Thoracic aorta (tissue), 2 donors: Measurements from ENCODE around the gene PADI3. TPM values are rescaled to one million over a fixed set of nuclear protein-coding genes. Genes with fewer than 3 reads are reported as not detected.

Experiments used
- ATAC-seq: fragments of 150-250 bp; one replicate; pipeline ENCODE4 v1.8.0; 2017; ENCODE audit warnings: low read depth; ENCODE audit not compliant: insufficient number of reproducible peaks, low FRiP score
- DNase-seq: peaks from one replicate; pipeline ENCODE4 v3.0.0-alpha.2; 2020; ENCODE audit warnings: low spot score
- H3K27ac ChIP-seq, 2 donors: fragments of 200-600 bp; sonication (generic); 1 replicate in 1 of 2; 2 replicates in 1 of 2; pipeline ENCODE4 v1.5.1; 2016; ENCODE audit warnings: mild to moderate bottlenecking in 2 of 2, moderate library complexity in 2 of 2
- H3K27me3 ChIP-seq: fragments of 200-600 bp; sonication (generic); replicated peaks from 2 replicates; pipeline ENCODE4 v1.6.0; 2016; ENCODE audit warnings: mild to moderate bottlenecking; ENCODE audit not compliant: insufficient read depth
- H3K36me3 ChIP-seq: fragments of 200-600 bp; sonication (generic); one replicate; pipeline ENCODE4 v1.5.1; 2016
- H3K4me1 ChIP-seq, 2 donors: fragments of 200-600 bp; sonication (generic); 1 replicate in 1 of 2; 2 replicates in 1 of 2; pipeline versions ENCODE4 v1.5.1 to v1.6.0; 2016; ENCODE audit warnings: low read depth in 2 of 2, mild to moderate bottlenecking in 1 of 2; ENCODE audit not compliant: control insufficient read depth in 1 of 2
- H3K4me3 ChIP-seq: fragments of 200-600 bp; sonication (generic); 2 replicates; pipeline ENCODE4 v1.5.1; 2016; ENCODE audit warnings: mild to moderate bottlenecking
- H3K9me3 ChIP-seq: fragments of 200-600 bp; sonication (generic); 2 replicates; pipeline ENCODE4 v1.5.1; 2016
- CTCF ChIP-seq: fragments of 200-600 bp; sonication (generic); IDR thresholded peaks from one replicate; pipeline ENCODE4 v1.5.1; 2019; ENCODE audit warnings: antibody characterized with exemption
- total RNA-seq, 2 donors: library from RNA; depleted of rRNA; stranded (reverse); fragments of >200 nt; gene quantifications; one replicate each; pipeline versions ENCODE4 v1.1.0 to v1.2.3, GENCODE V29; 2016

Gene PADI3, protein sequence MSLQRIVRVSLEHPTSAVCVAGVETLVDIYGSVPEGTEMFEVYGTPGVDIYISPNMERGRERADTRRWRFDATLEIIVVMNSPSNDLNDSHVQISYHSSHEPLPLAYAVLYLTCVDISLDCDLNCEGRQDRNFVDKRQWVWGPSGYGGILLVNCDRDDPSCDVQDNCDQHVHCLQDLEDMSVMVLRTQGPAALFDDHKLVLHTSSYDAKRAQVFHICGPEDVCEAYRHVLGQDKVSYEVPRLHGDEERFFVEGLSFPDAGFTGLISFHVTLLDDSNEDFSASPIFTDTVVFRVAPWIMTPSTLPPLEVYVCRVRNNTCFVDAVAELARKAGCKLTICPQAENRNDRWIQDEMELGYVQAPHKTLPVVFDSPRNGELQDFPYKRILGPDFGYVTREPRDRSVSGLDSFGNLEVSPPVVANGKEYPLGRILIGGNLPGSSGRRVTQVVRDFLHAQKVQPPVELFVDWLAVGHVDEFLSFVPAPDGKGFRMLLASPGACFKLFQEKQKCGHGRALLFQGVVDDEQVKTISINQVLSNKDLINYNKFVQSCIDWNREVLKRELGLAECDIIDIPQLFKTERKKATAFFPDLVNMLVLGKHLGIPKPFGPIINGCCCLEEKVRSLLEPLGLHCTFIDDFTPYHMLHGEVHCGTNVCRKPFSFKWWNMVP
- not detected for total RNA-seq

GRCh38 chr1:17248781-17249180 lies at the start of gene PADI3:
Gene PADI3 (plus strand): TSS chr1:17249098. CDS start chr1:17249138, 40 bp downstream.
- no peak for DNase-seq
- Histone ChIP-seq H3K4me1 (no peaks in the 10 kb centered on the region), H3K27ac (no peak within 1 kb of the TSS), H3K4me3 (no peak within 1 kb of the TSS), H3K36me3 (no peaks in the 10 kb centered on the region), H3K27me3 (no peaks in the 10 kb centered on the region), H3K9me3 (no peaks in the 10 kb centered on the region)
- TF ChIP-seq CTCF, result no peak
- no peak for ATAC-seq

- H3K4me3 ChIP-seq, result no peak overlapping the region
- ATAC-seq (no peak), DNase-seq (no peak)
- no peaks in the 10 kb centered on the region for H3K27me3 ChIP-seq
- no peaks in the 10 kb centered on the region for H3K4me1 ChIP-seq
- H3K9me3 ChIP-seq, result no peaks in the 10 kb centered on the region
- no peak for TF ChIP-seq CTCF
- H3K36me3 ChIP-seq, result no peaks in the 10 kb centered on the region
- no peak overlapping the region for H3K27ac ChIP-seq
Measured at GRCh38 chr1:17199267-17200044, 49.4 kb upstream of the PADI3 start.

DNA sequence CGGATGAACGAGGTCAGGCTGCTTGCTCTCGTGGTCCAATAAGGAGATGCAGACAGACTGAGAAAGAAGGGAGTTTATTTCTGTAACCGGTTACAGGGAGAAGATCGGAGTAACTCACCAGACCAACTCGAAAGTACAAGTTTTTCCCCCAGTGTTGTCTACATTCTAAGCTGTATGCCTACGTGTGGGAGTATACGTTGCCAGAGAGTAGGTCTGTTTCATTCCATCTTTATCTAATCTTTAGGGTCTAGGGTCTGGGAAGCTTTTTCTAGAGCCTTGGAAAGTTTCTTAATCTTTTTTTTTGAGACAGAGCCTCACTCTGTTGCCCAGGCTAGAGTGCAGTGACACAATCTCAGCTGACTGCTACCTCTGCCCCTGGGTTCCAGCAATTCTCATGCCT lies 48.7 kb upstream of the PADI3 start:
- no peaks in the 10 kb centered on the region for H3K27me3 ChIP-seq
- no peak overlapping the region for H3K4me3 ChIP-seq
- H3K27ac ChIP-seq, result no peak overlapping the region

GRCh38 chr1:17200756-17201155 lies 48.1 kb upstream of the PADI3 start:
- no peaks in the 10 kb centered on the region for H3K27me3 ChIP-seq
- no peak overlapping the region for H3K27ac ChIP-seq
- no peak for TF ChIP-seq CTCF
- no peaks in the 10 kb centered on the region for H3K4me1 ChIP-seq
- no peaks in the 10 kb centered on the region for H3K9me3 ChIP-seq
- ATAC-seq (no peak), DNase-seq (no peak)
- no peak overlapping the region for H3K4me3 ChIP-seq
- H3K36me3 ChIP-seq, result no peaks in the 10 kb centered on the region

More for the DNA sequence above, 48.7 kb upstream of the PADI3 start:
- Histone ChIP-seq H3K4me1 (no peaks in the 10 kb centered on the region), H3K36me3 (no peaks in the 10 kb centered on the region), H3K9me3 (no peaks in the 10 kb centered on the region)
- no peak for TF ChIP-seq CTCF
- ATAC-seq, result no peak
- no peak for DNase-seq
